ENCODE measurements around the gene SWAP70.
"Not testable (repeated sequence)": the region's sequence is repeated elsewhere in the genome, so short reads cannot be mapped to it uniquely, and the experiment has no call there.

SWAP70 gene

GRCh38 chr11:9739123-9739900 is 75.4 kb downstream of the SWAP70 start:
- Histone ChIP-seq H3K4me1 (ENCODE audit: insufficient read depth, poor library complexity, severe bottlenecking) (no peaks in the 10 kb centered on the region), H3K36me3 (ENCODE audit: low read depth) (peaks cover 49% of the 10 kb centered on the region), H3K9me3 (ENCODE audit: severe bottlenecking) (peaks cover 4% of the 10 kb centered on the region), H3K4me3 (ENCODE audit: severe bottlenecking) (no peak overlapping the region), H3K27me3 (ENCODE audit: insufficient read depth, poor library complexity, severe bottlenecking) (no peaks in the 10 kb centered on the region), H3K27ac (ENCODE audit: poor library complexity, severe bottlenecking) (no peak overlapping the region)
- no peak for ATAC-seq (ENCODE audit: low read depth)
- no peak for TF ChIP-seq CTCF (IDR thresholded peaks at IDR 0.05; ENCODE audit: poor library complexity, severe bottlenecking)
- DNase-seq (ENCODE audit: low spot score) = no peak

GRCh38 chr11:9740202-9740883 is 76.5 kb downstream of the SWAP70 start:
- Histone ChIP-seq H3K4me1 (ENCODE audit: insufficient read depth, poor library complexity, severe bottlenecking) (no peaks in the 10 kb centered on the region), H3K27ac (ENCODE audit: poor library complexity, severe bottlenecking) (no peak overlapping the region), H3K9me3 (ENCODE audit: severe bottlenecking) (peaks cover 4% of the 10 kb centered on the region), H3K27me3 (ENCODE audit: insufficient read depth, poor library complexity, severe bottlenecking) (no peaks in the 10 kb centered on the region), H3K36me3 (ENCODE audit: low read depth) (peaks cover 39% of the 10 kb centered on the region), H3K4me3 (ENCODE audit: severe bottlenecking) (no peak overlapping the region)
- TF ChIP-seq CTCF (IDR thresholded peaks at IDR 0.05; ENCODE audit: poor library complexity, severe bottlenecking) = no peak
- ATAC-seq (ENCODE audit: low read depth) (no peak), DNase-seq (ENCODE audit: low spot score) (no peak)

GRCh38 chr11:9741260-9741659 is 77.4 kb downstream of the SWAP70 start:
- Histone ChIP-seq H3K36me3 (ENCODE audit: low read depth) (peaks cover 30% of the 10 kb centered on the region), H3K9me3 (ENCODE audit: severe bottlenecking) (peaks cover under 1% of the 10 kb centered on the region), H3K27ac (ENCODE audit: poor library complexity, severe bottlenecking) (no peak overlapping the region), H3K27me3 (ENCODE audit: insufficient read depth, poor library complexity, severe bottlenecking) (no peaks in the 10 kb centered on the region), H3K4me1 (ENCODE audit: insufficient read depth, poor library complexity, severe bottlenecking) (no peaks in the 10 kb centered on the region), H3K4me3 (ENCODE audit: severe bottlenecking) (no peak overlapping the region)
- ATAC-seq (ENCODE audit: low read depth) = no peak
- DNase-seq (ENCODE audit: low spot score) = no peak
- no peak for TF ChIP-seq CTCF (IDR thresholded peaks at IDR 0.05; ENCODE audit: poor library complexity, severe bottlenecking)

GRCh38 chr11:9743512-9743911 is 79.6 kb downstream of the SWAP70 start:
- not testable (repeated sequence) for ATAC-seq (ENCODE audit: low read depth); H3K27me3 ChIP-seq (ENCODE audit: insufficient read depth, poor library complexity, severe bottlenecking); H3K27ac ChIP-seq (ENCODE audit: poor library complexity, severe bottlenecking); H3K9me3 ChIP-seq (ENCODE audit: severe bottlenecking); H3K4me1 ChIP-seq (ENCODE audit: insufficient read depth, poor library complexity, severe bottlenecking); DNase-seq (ENCODE audit: low spot score); H3K4me3 ChIP-seq (ENCODE audit: severe bottlenecking)
- H3K36me3 ChIP-seq (ENCODE audit: low read depth) = peaks cover 36% of the 10 kb centered on the region

- no peak overlapping the region for H3K27ac ChIP-seq (ENCODE audit: poor library complexity, severe bottlenecking)
Observed at GRCh38 chr11:9745411-9746211, 81.7 kb downstream of the SWAP70 start.

More at GRCh38 chr11:9745411-9746211, 81.7 kb downstream of the SWAP70 start:
- no peak for ATAC-seq (ENCODE audit: low read depth)
- no peak for TF ChIP-seq CTCF (IDR thresholded peaks at IDR 0.05; ENCODE audit: poor library complexity, severe bottlenecking)
- Histone ChIP-seq H3K27me3 (ENCODE audit: insufficient read depth, poor library complexity, severe bottlenecking) (no peaks in the 10 kb centered on the region), H3K9me3 (ENCODE audit: severe bottlenecking) (no peaks in the 10 kb centered on the region), H3K4me1 (ENCODE audit: insufficient read depth, poor library complexity, severe bottlenecking) (no peaks in the 10 kb centered on the region), H3K4me3 (ENCODE audit: severe bottlenecking) (no peak overlapping the region), H3K36me3 (ENCODE audit: low read depth) (peaks cover 38% of the 10 kb centered on the region)
- DNase-seq (ENCODE audit: low spot score) = no peak
